SK-N-SH (cell line): ENCODE data around the gene SDC3. TPM values are rescaled to one million over a fixed set of nuclear protein-coding genes. Genes with fewer than 3 reads are reported as not detected.

Experiments
- CTCF ChIA-PET: fragments of 300-600, 350-600 bp; formaldehyde crosslinking; extraction: SDS; loops from one replicate; lab custom pipeline; 2021; lab: Yijun Ruan, JAX
- POLR2A ChIA-PET: fragments of 350-600 bp; sonication (Branson Sonifier 250); formaldehyde crosslinking; extraction: SDS; loops from one replicate; lab custom pipeline; 2020; ENCODE audit warnings: antibody characterized with exemption, inconsistent platforms; lab: Yijun Ruan, JAX
- DNase-seq: peaks from one replicate; pipeline ENCODE4 v3.0.0; 2012
- H2AFZ ChIP-seq: fragments of 200-600 bp; sonication (generic); 2 replicates; pipeline ENCODE4 v1.8.1; 2016; ENCODE audit warnings: antibody characterized with exemption, mild to moderate bottlenecking, low read depth
- H3F3A ChIP-seq: fragments of 200-600 bp; sonication (generic); replicated peaks from 2 replicates; pipeline ENCODE3; 2016; ENCODE audit warnings: antibody characterized with exemption, mild to moderate bottlenecking; ENCODE audit not compliant: insufficient read depth
- H3K27ac ChIP-seq, 2 experiments: fragments of 200-500 bp in 1 of 2; fragments of 200-600 bp in 1 of 2; sonication (Bioruptor generic) in 1 of 2; sonication (generic), shearing (Covaris generic) in 1 of 2; 2 replicates each; pipeline versions ENCODE4 v1.5.1 to v1.6.1; 2014 to 2016; ENCODE audit warnings: low read depth in 2 of 2, inconsistent platforms in 1 of 2, low read length in 1 of 2, mild to moderate bottlenecking in 1 of 2, mixed read lengths in 1 of 2
- H3K27me3 ChIP-seq: fragments of 200-600 bp; sonication (generic), shearing (Covaris generic); 2 replicates; pipeline ENCODE4 v1.6.1; 2016; ENCODE audit warnings: mixed run types; ENCODE audit not compliant: insufficient read depth
- H3K36me3 ChIP-seq, 2 experiments: fragments of 200-500 bp in 1 of 2; fragments of 200-600 bp in 1 of 2; sonication (Bioruptor generic) in 1 of 2; sonication (generic) in 1 of 2; replicated peaks in 1 of 2; 2 replicates each; pipeline versions ENCODE3 to v1.5.1; 2014 to 2016; ENCODE audit warnings: low read length in 1 of 2, mild to moderate bottlenecking in 1 of 2; ENCODE audit not compliant: insufficient read depth in 2 of 2, control insufficient read depth in 1 of 2
- H3K4me1 ChIP-seq, 2 experiments: fragments of 200-500 bp in 1 of 2; fragments of 200-600 bp in 1 of 2; sonication (Bioruptor generic) in 1 of 2; sonication (generic), shearing (Covaris generic) in 1 of 2; 2 replicates each; pipeline versions ENCODE4 v1.5.1 to v1.6.1; 2014 to 2016; ENCODE audit warnings: low read depth in 1 of 2, low read length in 1 of 2, mixed run types in 1 of 2; ENCODE audit not compliant: insufficient read depth in 2 of 2, control insufficient read depth in 1 of 2
- H3K4me2 ChIP-seq: fragments of 200-600 bp; sonication (generic), shearing (Covaris generic); 2 replicates; pipeline ENCODE4 v1.6.1; 2017; ENCODE audit warnings: mixed run types
- H3K4me3 ChIP-seq, 2 experiments: fragments of 200-500 bp in 1 of 2; fragments of 200-600 bp in 1 of 2; sonication (Bioruptor generic) in 1 of 2; sonication (generic), shearing (Covaris generic) in 1 of 2; 2 replicates each; pipeline versions ENCODE4 v1.5.1 to v1.8.1; 2014 to 2016; ENCODE audit warnings: low read depth in 2 of 2, inconsistent platforms in 1 of 2, low read length in 1 of 2, mild to moderate bottlenecking in 1 of 2, mixed read lengths in 1 of 2, moderate library complexity in 1 of 2
- H3K79me2 ChIP-seq: fragments of 200-600 bp; sonication (generic); 2 replicates; pipeline ENCODE4 v1.8.1; 2017; ENCODE audit warnings: mild to moderate bottlenecking; ENCODE audit not compliant: insufficient read depth
- H3K9ac ChIP-seq: fragments of 200-600 bp; sonication (generic); 2 replicates; pipeline ENCODE4 v1.6.1; 2017; ENCODE audit warnings: mixed run types
- H3K9me2 ChIP-seq: fragments of 200-600 bp; sonication (generic); 2 replicates; pipeline ENCODE4 v1.6.1; 2017; ENCODE audit warnings: mixed run types
- H3K9me3 ChIP-seq: fragments of 200-600 bp; sonication (generic); 2 replicates; pipeline ENCODE4 v1.6.1; 2017; ENCODE audit warnings: mixed run types, mild to moderate bottlenecking, moderate library complexity
- H4K20me1 ChIP-seq: fragments of 200-600 bp; sonication (generic); 2 replicates; pipeline ENCODE4 v1.6.1; 2017; ENCODE audit warnings: mild to moderate bottlenecking, mixed run types; ENCODE audit not compliant: insufficient read depth
- CHD2 ChIP-seq: fragments of 150-350 bp; IDR thresholded peaks from 2 replicates; pipeline ENCODE4 v1.6.1; 2018; ENCODE audit warnings: low read length; ENCODE audit not compliant: partially characterized antibody
- EP300 ChIP-seq, 2 experiments: IDR thresholded peaks; 2 replicates each; pipeline versions ENCODE4 v1.4.0 to v1.6.1; 2012; ENCODE audit warnings: borderline replicate concordance in 1 of 2, low read depth in 1 of 2, low read length in 1 of 2
- GATA2 ChIP-seq: sonication (generic); formaldehyde crosslinking; IDR thresholded peaks from 2 replicates; pipeline ENCODE4 v1.5.0; 2020; ENCODE audit warnings: mild to moderate bottlenecking, missing genetic modification reagents
- NRF1 ChIP-seq: IDR thresholded peaks from 2 replicates; pipeline ENCODE4 v1.6.1; 2012; ENCODE audit warnings: low read depth, mild to moderate bottlenecking, low read length
- RCOR1 ChIP-seq: fragments of 150-350 bp; IDR thresholded peaks from 2 replicates; pipeline ENCODE4 v1.6.1; 2017; ENCODE audit warnings: antibody characterized with exemption, low read length
- REST ChIP-seq: IDR thresholded peaks from 2 replicates; pipeline ENCODE4 v1.6.1; 2012; ENCODE audit warnings: mild to moderate bottlenecking, low read depth, low read length, moderate library complexity
- RFX5 ChIP-seq: IDR thresholded peaks from 2 replicates; pipeline ENCODE4 v1.6.1; 2012; ENCODE audit warnings: mild to moderate bottlenecking, improper control_type of control experiment, low read length
- RXRA ChIP-seq: IDR thresholded peaks from 2 replicates; pipeline ENCODE4 v1.4.0; 2012; ENCODE audit warnings: low read depth, mild to moderate bottlenecking, borderline replicate concordance
- SIN3A ChIP-seq: IDR thresholded peaks from 2 replicates; pipeline ENCODE4 v1.6.1; 2012; ENCODE audit warnings: low read depth, mild to moderate bottlenecking, low read length, moderate library complexity, borderline replicate concordance
- TAF1 ChIP-seq: IDR thresholded peaks from 2 replicates; pipeline ENCODE4 v1.6.1; 2012; ENCODE audit warnings: low read depth, mild to moderate bottlenecking, low read length, moderate library complexity, borderline replicate concordance
- YY1 ChIP-seq: IDR thresholded peaks from 2 replicates; pipeline ENCODE4 v1.4.0; 2012; ENCODE audit warnings: low read depth, mild to moderate bottlenecking
- WGBS: methylation state at CpG from one replicate; pipeline ENCODE4 v1.1.6; 2017; ENCODE audit warnings: low lambda C conversion rate; 5-methylcytosine and 5-hydroxymethylcytosine counted together
- polyA plus RNA-seq, 3 experiments: library from polyadenylated mRNA; depleted of rRNA; stranded (reverse); fragments of >200 nt; gene quantifications; 2 replicates each; pipeline ENCODE4 v1.2.3, GENCODE V29; 2012
- TF ChIP-seq, protein P1 (sequence below): fragments of 200-600 bp; sonication (generic); IDR thresholded peaks from 2 replicates; pipeline ENCODE4 v1.6.1; 2017; ENCODE audit warnings: antibody characterized with exemption, mild to moderate bottlenecking, moderate library complexity
- TF ChIP-seq, protein P2 (sequence below): IDR thresholded peaks from 2 replicates; pipeline ENCODE4; 2012

Gene SDC3
- polyA plus RNA-seq, 1 of the 3 experiments (the other 2 are of a cell fraction), result 18.8 TPM

DNA sequence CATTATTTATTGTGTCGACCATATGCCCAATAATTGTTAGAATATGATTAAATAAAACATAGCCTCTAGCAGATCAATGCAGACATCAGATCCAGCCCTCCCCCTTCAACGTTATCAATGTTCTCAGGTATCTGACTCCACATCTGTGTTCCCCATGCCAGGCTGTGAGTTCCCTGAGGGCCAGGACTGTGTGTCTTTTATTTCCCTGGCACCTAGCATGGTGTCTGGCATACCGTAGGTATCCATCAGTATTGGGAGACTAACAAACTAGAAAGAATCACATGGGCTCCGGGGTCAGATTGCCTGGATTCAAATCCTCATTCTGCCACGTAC, 48.3 kb downstream of the SDC3 start:
- CTCF ChIA-PET, result interaction anchor here (0.7 to 2.9 kb wide), 2 partner anchors 43 to 58 kb away, joined by 3 to 19 read pairs; no protein-coding TSS in a partner anchor
- Histone ChIP-seq H3K27ac (no peak overlapping the region; a peak in 1 of 4 replicates), H3K4me2 (no peak overlapping the region), H3K9me3 (no peaks in the 10 kb centered on the region), H3K36me3 (no peaks in the 10 kb centered on the region), H3K4me1 (peaks cover 8 to 44% of the 10 kb centered on the region in 2 experiments; a peak in 2 of 4 replicates), H4K20me1 (no peaks in the 10 kb centered on the region), H3K4me3 (no peak overlapping the region), H3F3A (no peaks in the 10 kb centered on the region), H3K27me3 (no peaks in the 10 kb centered on the region), H3K9me2 (no peaks in the 10 kb centered on the region), H3K79me2 (no peaks in the 10 kb centered on the region), H3K9ac (no peak overlapping the region), H2AFZ (no peak overlapping the region)
- peak; percentile 61 for DNase-seq
- TF ChIP-seq SIN3A (no peak), EP300 (IDR thresholded peaks at IDR 0.05; ENCODE audit: borderline replicate concordance in 1 of 2, low read depth in 1 of 2, low read length in 1 of 2) (peak in 1 of 2 experiments; percentile 79; a peak in 1 of 4 replicates), REST (no peak), GATA2 (peak; percentile 95), RCOR1 (peak; percentile 93), RFX5 (no peak), CHD2 (peak; percentile 53)
- TF ChIP-seq, protein P1, sequence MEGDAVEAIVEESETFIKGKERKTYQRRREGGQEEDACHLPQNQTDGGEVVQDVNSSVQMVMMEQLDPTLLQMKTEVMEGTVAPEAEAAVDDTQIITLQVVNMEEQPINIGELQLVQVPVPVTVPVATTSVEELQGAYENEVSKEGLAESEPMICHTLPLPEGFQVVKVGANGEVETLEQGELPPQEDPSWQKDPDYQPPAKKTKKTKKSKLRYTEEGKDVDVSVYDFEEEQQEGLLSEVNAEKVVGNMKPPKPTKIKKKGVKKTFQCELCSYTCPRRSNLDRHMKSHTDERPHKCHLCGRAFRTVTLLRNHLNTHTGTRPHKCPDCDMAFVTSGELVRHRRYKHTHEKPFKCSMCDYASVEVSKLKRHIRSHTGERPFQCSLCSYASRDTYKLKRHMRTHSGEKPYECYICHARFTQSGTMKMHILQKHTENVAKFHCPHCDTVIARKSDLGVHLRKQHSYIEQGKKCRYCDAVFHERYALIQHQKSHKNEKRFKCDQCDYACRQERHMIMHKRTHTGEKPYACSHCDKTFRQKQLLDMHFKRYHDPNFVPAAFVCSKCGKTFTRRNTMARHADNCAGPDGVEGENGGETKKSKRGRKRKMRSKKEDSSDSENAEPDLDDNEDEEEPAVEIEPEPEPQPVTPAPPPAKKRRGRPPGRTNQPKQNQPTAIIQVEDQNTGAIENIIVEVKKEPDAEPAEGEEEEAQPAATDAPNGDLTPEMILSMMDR, result no peak
- TF ChIP-seq, protein P2, sequence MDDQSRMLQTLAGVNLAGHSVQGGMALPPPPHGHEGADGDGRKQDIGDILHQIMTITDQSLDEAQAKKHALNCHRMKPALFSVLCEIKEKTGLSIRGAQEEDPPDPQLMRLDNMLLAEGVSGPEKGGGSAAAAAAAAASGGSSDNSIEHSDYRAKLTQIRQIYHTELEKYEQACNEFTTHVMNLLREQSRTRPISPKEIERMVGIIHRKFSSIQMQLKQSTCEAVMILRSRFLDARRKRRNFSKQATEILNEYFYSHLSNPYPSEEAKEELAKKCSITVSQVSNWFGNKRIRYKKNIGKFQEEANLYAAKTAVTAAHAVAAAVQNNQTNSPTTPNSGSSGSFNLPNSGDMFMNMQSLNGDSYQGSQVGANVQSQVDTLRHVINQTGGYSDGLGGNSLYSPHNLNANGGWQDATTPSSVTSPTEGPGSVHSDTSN, result no peak
- WGBS, result 52% methylated on average over 4 of the region's 5 CpGs
- POLR2A ChIA-PET, result no interaction called here

DNA sequence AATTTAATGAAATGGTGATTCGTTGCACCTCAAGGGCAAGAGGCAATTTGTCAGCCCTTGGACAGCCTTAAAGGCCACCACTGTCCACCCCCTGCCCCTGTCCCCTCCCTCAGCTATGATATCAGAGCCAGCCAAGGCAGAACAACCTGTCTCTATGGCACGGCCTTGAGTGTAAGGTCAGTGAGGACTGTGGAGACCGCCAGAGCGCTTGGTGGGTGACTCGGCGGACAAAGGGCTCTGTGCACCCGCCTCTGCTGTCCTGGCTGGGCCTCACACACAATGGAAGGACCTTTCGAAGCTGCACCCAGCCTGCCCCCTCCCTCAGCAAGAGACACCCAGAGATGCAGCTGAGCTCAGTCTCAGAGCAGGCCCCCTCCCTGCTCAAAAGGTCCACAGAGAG, 50.6 kb downstream of the SDC3 start:
- ChIA-PET POLR2A (no interaction called here), CTCF (interaction anchor here (0.8 to 2.9 kb wide), 5 partner anchors 53 to 101 kb away, joined by 3 to 19 read pairs (median 3); no protein-coding TSS in a partner anchor)
- H3K27ac ChIP-seq, result peak overlapping the region in 1 of 2 experiments; percentile 20; a peak in 2 of 4 replicates

More for the DNA sequence above, 50.6 kb downstream of the SDC3 start:
- H3K79me2 ChIP-seq, result no peaks in the 10 kb centered on the region
- H4K20me1 ChIP-seq, result no peaks in the 10 kb centered on the region
- no peak overlapping the region for H2AFZ ChIP-seq
- no peak for TF ChIP-seq YY1
- TF ChIP-seq RXRA, result no peak
- no peak for TF ChIP-seq NRF1
- TF ChIP-seq TAF1, result no peak
- no peak overlapping the region for H3K4me2 ChIP-seq
- WGBS, result 83% methylated on average over 4 of the region's 8 CpGs
- DNase-seq, result no peak
- no peaks in the 10 kb centered on the region for H3F3A ChIP-seq
- H3K9me2 ChIP-seq, result no peaks in the 10 kb centered on the region
- no peaks in the 10 kb centered on the region for H3K9me3 ChIP-seq
- no peaks in the 10 kb centered on the region for H3K36me3 ChIP-seq
- H3K9ac ChIP-seq, result no peak overlapping the region
- peaks cover 8 to 44% of the 10 kb centered on the region in 2 experiments; a peak in 2 of 4 replicates for H3K4me1 ChIP-seq
- no peak overlapping the region for H3K4me3 ChIP-seq
- no peaks in the 10 kb centered on the region for H3K27me3 ChIP-seq
